H7 (cell line): Measurements from ENCODE around the gene CERS4. TPM values are rescaled to one million over a fixed set of nuclear protein-coding genes. Genes with fewer than 3 reads are reported as not detected.
"Not testable (repeated sequence)": the region's sequence is repeated elsewhere in the genome, so short reads cannot be mapped to it uniquely, and the experiment has no call there.

Source experiments
- DNase-seq: peaks from one replicate; pipeline ENCODE4 v3.0.0; 2012
- H3K27me3 ChIP-seq: 2 replicates; pipeline ENCODE4 v1.6.0; 2011; ENCODE audit warnings: mild to moderate bottlenecking, low read length; ENCODE audit not compliant: control insufficient read depth, insufficient read depth
- H3K36me3 ChIP-seq: replicated peaks from 2 replicates; pipeline ENCODE4 v1.5.1; 2011; ENCODE audit warnings: low read length; ENCODE audit not compliant: control insufficient read depth, insufficient read depth
- H3K4me3 ChIP-seq: 2 replicates; pipeline ENCODE4 v1.5.1; 2011; ENCODE audit warnings: low read depth, mild to moderate bottlenecking, control low read depth, low read length, moderate library complexity; ENCODE audit not compliant: insufficient read depth
- total RNA-seq: library from RNA; depleted of rRNA; stranded (reverse); fragments of >200 nt; shearing (Covaris generic); gene quantifications from 2 replicates; pipeline ENCODE4 v1.2.3, GENCODE V29; 2014

CERS4 gene
- total RNA-seq, 1 experiment from 2014 or later = 116 TPM

DNA sequence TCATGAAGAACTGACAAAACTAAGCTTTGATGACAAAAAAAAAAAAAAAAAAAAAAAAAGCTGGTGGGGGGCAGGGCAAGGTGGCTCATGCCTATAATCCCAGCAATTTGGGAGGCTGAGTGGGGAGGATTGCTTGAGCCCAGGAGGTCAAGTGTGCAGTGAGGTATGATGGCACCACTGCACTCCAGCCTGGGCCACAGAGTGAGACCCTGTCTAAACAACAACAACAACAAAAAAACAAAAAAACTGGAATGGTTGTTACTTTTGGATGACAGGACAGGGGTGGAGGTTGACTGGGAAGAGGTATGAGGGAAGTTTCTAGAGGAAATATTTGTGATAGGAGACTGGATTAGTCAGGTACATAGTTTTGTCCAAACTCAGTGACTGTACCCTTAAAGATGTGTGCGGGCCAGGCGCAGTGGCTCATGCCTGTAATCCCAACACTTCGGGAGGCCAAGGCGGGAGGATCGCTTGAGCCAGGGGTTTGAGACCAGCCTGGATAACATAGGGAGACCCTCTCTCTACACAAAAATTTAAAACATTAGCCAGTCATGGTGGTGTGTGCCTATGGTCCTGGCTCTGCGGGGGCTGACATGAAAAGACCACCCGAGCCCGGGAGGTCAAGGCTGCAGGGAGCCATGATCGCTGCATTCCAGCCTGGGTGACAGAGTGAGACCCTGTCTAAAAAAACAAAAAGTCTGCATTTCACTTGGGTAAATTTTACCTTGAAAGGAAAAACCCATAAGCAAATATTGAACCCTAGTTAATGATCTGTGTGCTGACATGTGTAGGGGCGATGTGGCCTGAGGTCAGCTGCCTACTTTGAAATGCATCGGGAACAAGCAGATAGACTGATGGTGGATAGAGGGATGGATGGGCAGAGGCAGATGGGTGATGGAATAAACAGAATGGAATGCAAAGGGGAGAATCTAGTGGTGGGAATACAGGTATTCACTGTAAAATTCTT, 37.0 kb downstream of the CERS4 start:
- no peaks in the 10 kb centered on the region for H3K27me3 ChIP-seq
- H3K4me3 ChIP-seq = no peak overlapping the region
- H3K36me3 ChIP-seq = peaks cover 14% of the 10 kb centered on the region
- DNase-seq = no peak

DNA sequence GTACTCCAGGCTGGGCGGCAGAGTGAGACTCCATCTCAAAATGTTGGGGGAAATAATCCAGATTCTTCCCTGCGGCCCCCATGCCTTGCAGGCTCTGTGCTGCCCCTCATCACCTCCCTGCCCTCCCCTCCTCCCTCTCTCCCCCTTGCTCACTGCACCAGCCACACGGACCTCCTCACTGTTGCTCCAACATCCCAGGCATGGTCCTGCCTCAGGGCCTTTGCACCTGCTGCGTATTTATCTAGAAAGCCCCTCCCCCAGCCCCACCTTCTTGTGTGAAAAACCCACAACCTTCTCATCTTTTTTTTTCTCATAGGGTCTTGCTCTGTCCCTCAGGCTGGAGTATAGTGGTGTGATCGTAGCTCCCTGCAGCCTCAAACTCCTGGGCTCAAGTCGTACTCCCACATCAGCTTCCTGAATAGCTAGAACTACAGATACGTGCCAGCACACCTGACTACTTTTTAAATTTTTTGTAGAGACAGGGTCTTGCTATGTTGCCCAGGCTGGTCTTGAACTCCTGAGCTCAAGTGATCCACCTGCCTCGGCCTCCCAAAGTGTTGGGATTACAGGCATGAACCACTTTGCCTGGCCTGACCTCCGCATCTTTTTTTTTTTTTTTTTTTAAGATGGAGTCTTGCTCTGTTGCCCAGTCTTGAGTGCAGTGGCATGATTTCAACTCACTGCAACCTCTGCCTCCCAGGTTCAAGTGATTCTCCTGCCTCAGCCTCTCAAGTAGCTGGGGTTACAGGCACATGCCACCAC, 38.1 kb downstream of the CERS4 start:
- not testable (repeated sequence) for H3K4me3 ChIP-seq, DNase-seq, H3K27me3 ChIP-seq
- peaks cover 12% of the 10 kb centered on the region for H3K36me3 ChIP-seq

DNA sequence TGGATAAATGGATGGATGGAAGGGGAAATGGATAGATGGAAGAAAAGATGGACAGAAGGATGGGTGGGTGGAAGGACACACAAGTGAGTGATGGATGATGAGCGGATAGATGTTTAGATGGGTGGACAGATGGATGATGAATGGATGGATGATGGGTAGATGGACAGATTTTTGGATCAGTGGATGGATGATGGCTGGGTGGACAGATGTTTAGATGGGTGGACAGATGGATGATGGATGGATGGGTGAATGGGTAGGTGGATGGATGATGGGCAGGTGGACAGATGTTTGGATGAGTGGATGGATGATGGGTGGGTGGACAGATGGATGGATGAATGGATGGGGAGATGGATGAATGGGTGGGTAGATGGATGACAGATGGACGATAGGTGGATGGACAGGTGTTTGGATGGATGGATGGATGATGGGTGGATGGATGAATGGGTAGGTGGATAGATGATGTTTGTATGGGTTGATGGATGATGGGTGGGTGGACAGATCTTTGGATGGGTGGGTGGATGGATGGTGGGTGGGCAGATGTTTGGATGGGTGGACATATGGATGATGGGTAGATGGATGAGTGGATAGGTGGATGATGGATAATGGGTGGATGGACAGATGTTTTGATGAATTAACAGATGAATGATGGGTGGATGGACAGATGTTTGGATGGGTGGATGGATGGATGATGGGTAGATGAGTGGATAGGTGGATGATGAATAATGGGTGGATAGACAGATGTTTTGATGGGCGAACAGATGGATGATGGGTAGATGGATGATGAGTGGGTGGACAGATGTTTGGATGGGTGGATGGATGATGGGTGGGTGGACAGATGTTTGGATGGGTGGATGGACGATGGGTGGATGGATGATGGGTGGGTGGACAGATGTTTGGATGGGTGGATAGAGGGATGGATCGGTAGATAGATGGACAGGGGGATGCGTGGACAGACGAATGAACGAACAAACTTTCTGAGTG, 39.5 kb downstream of the CERS4 start:
- Histone ChIP-seq H3K36me3 (peaks cover 7% of the 10 kb centered on the region), H3K27me3 (no peaks in the 10 kb centered on the region), H3K4me3 (no peak overlapping the region)
- no peak for DNase-seq

DNA sequence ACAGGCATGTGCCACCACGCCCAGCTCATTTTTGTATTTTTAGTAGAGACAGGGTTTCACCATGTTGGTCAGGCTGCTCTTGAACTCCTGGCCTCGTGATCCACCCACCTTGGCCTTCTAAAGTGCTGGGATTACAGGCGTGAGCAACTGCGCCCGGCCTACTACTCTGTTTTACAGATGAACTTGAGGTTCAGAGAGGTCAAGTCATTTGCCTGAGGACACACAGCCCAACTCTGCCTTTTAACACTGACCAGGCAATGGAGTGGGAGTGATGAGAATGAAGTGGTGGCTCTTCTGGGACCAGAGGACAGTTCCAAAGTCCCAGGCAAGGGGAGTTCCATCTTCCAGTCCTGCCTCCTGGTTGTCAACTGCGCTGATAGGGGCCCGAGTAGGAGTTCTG, 41.4 kb downstream of the CERS4 start:
- no peak for DNase-seq

DNA sequence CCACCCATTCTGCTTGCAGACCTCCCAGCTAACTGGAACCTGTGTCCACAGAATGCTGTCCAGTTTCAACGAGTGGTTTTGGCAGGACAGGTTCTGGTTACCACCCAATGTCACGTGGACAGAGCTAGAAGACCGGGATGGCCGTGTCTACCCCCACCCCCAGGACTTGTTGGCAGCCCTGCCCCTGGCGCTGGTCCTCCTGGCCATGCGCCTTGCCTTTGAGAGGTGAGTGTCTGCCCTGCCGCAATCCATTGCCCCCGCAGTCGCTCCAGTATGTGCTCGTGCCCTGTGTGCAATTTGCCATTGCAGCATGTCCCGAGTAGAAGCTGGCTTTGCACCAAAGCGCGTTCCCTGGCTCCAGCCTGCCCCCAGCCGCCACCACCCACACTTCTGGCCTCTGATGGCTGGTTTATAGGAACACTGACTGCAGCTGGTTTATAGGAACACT, 41.9 kb downstream of the CERS4 start:
- H3K27me3 ChIP-seq = no peaks in the 10 kb centered on the region
- peaks cover 17% of the 10 kb centered on the region for H3K36me3 ChIP-seq
- H3K4me3 ChIP-seq = no peak overlapping the region
- DNase-seq = peak; percentile 17

More for the DNA sequence above, 41.4 kb downstream of the CERS4 start:
- Histone ChIP-seq H3K27me3 (no peaks in the 10 kb centered on the region), H3K4me3 (no peak overlapping the region), H3K36me3 (peaks cover 13% of the 10 kb centered on the region)

DNA sequence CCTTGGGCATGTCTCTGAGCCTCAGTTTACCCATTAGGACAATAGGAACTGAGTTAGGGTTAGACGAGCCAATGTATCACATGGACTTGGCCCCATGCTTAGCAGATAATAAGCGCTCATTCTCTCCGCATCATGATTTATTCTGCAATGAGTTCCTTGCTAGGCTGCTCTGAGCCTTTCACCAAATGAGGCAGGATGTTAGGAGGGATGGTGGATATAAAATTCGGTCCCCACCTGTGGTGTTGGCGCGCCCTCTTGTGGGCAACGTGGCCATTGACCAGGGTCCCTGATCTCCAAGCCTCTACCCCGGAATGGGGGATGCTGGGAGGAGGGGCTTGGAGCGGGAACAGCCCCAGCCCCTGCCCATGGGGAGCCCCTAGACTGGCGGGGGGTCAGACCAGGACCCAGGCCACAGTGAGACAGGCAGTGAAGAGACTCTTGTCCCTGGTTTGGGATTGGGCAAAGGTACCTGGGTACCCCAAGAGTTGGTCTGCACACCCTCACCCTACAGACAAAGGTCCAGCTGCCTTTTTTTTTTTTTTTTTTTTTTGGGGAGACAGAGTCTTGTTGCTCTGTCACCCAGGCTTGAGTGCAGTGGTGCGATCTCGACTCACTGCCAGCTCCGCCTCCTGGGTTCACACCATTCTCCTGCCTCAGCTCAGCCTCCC, 43.9 kb downstream of the CERS4 start:
- peak; percentile 97 for DNase-seq
- peaks cover 28% of the 10 kb centered on the region for H3K36me3 ChIP-seq
- no peak overlapping the region for H3K4me3 ChIP-seq
- no peaks in the 10 kb centered on the region for H3K27me3 ChIP-seq

DNA sequence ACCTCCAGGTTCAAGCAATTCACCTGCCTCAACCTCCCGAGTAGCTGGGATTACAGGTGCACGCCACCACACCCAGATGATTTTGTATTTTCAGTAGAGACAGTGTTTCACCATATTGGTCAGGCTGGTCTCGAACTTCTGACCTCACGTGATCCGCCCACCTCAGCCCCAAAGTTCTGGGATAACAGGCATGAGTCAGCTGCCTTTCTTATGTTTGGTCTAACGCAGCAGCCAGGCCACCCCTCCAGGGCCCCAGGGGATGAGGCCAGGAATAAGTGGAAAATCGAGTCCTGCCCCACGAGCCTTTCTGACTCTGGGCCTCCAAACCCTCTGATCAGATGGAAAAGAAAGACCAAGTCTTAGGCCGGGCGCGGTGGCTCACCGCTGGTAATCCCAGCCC, 44.5 kb downstream of the CERS4 start:
- peak; percentile 14 for DNase-seq
- Histone ChIP-seq H3K4me3 (no peak overlapping the region), H3K36me3 (peaks cover 28% of the 10 kb centered on the region), H3K27me3 (no peaks in the 10 kb centered on the region)

DNA sequence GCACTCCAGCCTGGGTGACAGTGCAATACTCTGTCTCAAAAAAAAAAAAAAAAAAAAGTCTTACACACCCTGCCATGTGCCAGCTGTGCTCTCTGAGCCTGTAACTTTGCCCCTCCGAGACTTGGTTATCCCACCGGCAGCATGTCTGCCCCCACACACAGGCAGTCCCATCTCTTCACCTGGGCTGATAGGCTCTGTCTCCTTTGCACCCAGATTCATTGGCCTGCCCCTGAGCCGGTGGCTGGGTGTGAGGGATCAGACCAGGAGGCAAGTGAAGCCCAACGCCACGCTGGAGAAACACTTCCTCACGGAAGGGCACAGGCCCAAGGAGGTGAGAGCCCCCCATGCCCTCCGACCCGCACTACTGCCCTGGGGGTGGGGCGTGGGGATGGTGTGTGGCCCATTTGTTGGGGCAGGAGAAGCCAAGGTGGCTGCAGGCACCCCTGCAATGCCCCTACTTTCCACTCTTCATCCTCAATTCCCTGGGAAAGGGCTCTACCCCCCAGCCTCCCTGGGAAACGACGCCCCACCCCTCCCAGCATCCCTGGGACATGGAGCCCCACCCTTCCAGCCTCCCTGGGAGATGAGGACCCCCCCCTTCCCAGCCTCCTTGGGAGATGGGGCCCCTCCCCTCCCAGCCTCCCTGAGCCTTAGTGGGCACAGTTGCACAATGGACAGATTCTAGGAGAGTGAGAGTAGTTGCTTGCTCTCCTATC, 45.3 kb downstream of the CERS4 start:
- peak; percentile 41 for DNase-seq
- H3K36me3 ChIP-seq = peaks cover 30% of the 10 kb centered on the region
- H3K4me3 ChIP-seq = no peak overlapping the region
- H3K27me3 ChIP-seq = no peaks in the 10 kb centered on the region

DNA sequence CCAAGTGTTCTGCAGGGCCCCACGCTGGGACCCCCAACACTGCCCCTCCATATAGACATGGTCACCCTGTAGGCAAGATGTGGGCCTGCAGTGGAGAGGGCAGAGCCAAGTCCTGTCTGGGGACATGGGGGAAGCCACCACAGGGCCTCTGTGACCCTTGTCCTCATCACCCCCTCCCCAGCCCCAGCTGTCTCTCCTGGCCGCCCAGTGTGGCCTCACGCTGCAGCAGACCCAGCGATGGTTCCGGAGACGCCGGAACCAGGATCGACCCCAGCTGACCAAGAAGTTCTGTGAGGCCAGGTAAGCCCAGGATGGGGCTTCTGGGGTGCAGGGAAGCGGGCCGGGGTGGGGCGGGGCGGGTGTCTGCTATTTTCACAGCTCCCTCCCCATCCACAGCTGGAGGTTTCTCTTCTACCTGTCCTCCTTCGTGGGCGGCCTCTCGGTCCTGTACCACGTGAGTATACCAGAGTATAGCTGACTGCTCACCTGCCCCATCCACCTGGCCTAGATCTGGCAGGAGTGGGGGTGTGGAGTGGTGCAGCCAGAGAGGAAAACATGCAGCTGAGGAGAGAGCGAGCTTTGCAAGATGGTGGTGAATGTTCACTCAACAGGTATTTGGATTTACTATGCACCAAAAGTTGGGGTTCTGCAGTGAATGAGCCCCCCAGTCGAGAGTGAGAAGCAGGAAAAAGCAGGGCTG, 46.4 kb downstream of the CERS4 start:
- Histone ChIP-seq H3K36me3 (peaks cover 31% of the 10 kb centered on the region), H3K27me3 (no peaks in the 10 kb centered on the region), H3K4me3 (no peak overlapping the region)
- peak; percentile 40 for DNase-seq

DNA sequence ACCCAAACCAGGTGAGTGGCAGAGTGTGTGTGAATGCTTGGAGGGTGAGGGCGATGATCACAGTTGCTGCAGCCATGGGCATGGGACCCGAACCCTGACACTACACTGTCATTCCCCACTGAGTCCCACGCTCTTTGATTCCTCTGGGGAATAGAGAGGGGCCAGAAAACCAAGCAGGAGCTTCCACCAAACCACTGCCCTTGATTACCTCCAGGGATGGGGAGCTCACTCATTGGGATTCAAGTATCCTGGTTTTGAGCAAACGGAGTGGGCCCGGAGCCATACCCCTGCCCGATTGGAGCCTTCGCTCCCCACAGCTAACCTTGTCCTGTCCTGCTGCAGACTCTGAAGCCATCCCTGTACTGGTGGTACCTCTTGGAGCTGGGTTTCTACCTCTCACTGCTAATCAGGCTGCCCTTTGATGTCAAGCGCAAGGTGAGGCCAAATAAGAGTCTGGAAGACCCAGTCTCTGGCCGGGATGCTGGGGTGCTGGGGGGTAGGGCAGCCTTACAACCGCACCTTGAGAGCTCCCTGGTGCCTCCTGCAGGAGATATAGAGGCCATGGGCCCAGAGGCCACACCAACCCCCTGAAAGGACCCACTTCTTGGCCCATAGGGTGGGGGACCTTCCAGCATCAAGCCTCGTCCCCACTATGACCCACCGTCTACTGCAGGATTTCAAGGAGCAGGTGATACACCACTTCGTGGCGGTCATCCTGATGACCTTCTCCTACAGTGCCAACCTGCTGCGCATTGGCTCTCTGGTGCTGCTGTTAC, 47.3 kb downstream of the CERS4 start:
- DNase-seq = peak; percentile 52
- H3K36me3 ChIP-seq = peaks cover 29% of the 10 kb centered on the region
- no peak overlapping the region for H3K4me3 ChIP-seq
- H3K27me3 ChIP-seq = no peaks in the 10 kb centered on the region

DNA sequence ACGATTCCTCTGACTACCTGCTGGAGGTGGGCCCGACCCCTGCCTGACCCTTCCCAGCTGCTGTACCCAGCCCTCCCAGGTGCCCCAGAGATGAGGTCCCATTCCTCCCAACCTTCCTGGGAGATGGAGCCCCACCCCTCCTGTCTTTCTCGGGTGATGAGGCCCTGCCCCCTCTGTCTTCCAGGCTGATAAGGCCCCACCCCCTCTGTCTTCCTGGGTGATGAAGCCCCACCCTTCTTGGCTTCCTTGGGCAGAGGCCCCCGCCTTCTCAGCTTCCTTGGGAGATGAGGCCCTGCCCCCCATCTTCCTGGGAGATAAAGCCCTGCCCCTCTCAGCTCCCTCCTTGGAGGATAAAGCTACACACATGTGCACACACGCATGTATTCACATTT, 47.9 kb downstream of the CERS4 start:
- Histone ChIP-seq H3K4me3 (no peak overlapping the region), H3K27me3 (no peaks in the 10 kb centered on the region), H3K36me3 (peaks cover 32% of the 10 kb centered on the region)
- DNase-seq = peak; percentile 77
